Measurements from ENCODE around the gene CLTRN. TPM values are rescaled to one million over a fixed set of nuclear protein-coding genes. Genes with fewer than 3 reads are reported as not detected.
"Not testable (repeated sequence)": the region's sequence is repeated elsewhere in the genome, so short reads cannot be mapped to it uniquely, and the experiment has no call there.

Gene CLTRN
- total RNA-seq, 2 experiments from 2014 or later, result 0.43 TPM; not detected in 1

DNA sequence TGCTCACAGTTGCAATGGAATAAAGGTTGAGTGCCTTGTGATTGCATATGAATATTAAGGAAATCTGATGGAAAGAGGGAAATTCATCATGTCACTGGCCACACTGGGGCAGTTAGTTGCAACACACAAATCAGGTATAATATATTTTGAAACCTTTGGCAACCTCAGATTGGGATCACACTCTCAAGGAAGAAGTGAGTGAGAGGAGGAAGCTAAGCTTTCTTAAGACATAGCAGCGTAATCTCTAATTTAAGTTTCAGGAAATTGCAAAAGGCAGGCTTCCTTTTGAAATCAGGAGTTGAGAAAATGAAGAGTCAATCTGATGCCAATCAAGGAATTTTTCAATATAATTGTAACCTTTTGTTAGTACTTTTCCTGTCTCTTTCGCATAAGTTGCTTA is 12.3 kb upstream of the CLTRN start:
- H3K4me3 Mint-ChIP-seq, result no peak overlapping the region
- H3K4me1 Mint-ChIP-seq, result peaks cover 20% of the 10 kb centered on the region
- DNase-seq (no peak), ATAC-seq (ENCODE audit: low read depth) (no peak)
- H3K9me3 Mint-ChIP-seq, result no peaks in the 10 kb centered on the region
- H3K36me3 Mint-ChIP-seq, result peaks cover 3% of the 10 kb centered on the region
- H3K27me3 Mint-ChIP-seq, result no peaks in the 10 kb centered on the region
- POLR2A ChIA-PET, result no interaction called here
- H3K27ac Mint-ChIP-seq, result no peak overlapping the region

DNA sequence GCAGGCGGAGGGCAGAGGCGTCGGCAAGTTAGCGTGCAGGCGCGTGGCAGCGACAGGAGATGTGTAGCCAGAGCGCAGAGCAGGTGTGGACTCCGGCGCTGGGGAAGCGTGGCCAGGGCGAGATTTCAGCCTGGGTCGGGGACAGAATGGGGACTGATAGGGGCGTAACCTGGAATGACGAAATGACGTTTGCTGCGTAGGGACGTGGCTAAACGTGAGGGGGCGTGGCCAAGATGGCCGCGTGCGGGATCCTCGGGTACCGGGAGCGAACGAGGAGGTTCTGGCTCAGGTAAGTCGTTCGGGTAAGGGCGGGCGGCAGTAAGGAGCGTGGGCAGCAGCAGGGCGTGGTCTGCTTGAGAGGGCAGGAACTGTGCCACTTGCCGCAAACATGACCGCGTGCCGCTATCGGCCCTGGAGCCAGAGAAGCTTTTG is 10.9 kb upstream of the CLTRN start:
- Mint-ChIP-seq H3K27me3 (no peaks in the 10 kb centered on the region), H3K36me3 (peaks cover 3% of the 10 kb centered on the region), H3K27ac (no peak overlapping the region), H3K4me1 (peaks cover 13% of the 10 kb centered on the region), H3K9me3 (no peaks in the 10 kb centered on the region), H3K4me3 (no peak overlapping the region)
- no peak for DNase-seq
- POLR2A ChIA-PET, result interaction anchor here (0.6 to 1.4 kb wide), 4 partner anchors 24 to 179 kb away, joined by 3 to 6 read pairs (median 4); partner anchors contain the start of gene AP1S2
- ATAC-seq (ENCODE audit: low read depth), result peak; percentile 58

DNA sequence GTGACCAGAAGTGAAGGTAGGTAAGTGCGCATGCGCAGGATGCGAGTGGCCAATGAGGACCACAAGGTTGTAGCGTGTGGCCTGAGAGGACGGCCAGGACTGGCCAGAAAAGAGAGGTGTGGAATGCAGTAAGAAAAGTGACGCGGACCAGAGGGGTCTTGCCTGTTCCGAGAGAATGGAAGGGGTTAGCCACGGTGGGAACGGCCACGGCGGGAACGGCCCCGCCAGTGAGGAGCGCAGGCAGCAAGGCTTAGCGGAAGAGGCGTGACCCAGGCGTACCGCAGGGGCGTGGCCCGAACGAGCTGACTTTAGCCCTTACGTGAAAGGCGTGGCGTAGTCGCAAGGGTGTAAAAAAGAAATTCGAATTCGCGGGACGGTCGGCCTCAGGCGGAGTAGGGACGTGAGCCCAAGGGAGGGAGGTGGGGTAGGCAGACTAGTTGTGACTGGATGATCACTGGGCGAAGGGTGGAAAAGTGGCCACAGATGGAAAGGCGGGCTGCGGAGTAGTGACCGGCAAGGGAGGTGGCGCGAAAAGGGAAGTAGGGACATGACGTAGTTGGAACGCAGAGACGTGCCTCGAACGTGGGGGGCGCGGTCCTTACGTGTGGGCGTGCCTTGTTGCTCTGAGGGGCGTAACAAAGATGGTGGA is 10.4 kb upstream of the CLTRN start:
- Mint-ChIP-seq H3K27ac (no peak overlapping the region), H3K4me1 (peaks cover 9% of the 10 kb centered on the region), H3K4me3 (no peak overlapping the region), H3K9me3 (no peaks in the 10 kb centered on the region), H3K36me3 (peaks cover 3% of the 10 kb centered on the region), H3K27me3 (no peaks in the 10 kb centered on the region)
- DNase-seq (peak; percentile 83), ATAC-seq (ENCODE audit: low read depth) (peak; percentile 80)
- POLR2A ChIA-PET, result interaction anchor here (1.0 to 1.4 kb wide), 3 partner anchors 24 to 180 kb away, joined by 3 to 6 read pairs (median 4); partner anchors contain the start of gene AP1S2

DNA sequence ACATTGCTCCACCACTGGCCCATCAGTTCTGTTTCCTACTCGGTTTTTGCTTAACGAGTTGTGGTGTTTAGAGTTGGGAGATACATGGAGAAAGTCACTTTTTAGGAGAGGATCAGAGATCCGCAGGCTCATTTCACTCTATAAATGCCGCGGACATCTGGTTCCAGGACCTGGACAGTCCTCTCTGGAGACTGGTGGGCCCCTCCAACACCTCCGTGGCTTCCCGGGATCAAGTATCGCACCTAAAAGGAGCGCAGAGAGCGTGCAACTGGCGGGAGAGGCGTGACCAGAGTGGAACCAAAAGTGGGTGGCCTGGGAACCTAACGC is 9.9 kb upstream of the CLTRN start:
- Mint-ChIP-seq H3K4me3 (no peak overlapping the region), H3K9me3 (no peaks in the 10 kb centered on the region), H3K36me3 (peaks cover 3% of the 10 kb centered on the region), H3K4me1 (peaks cover 9% of the 10 kb centered on the region), H3K27me3 (no peaks in the 10 kb centered on the region), H3K27ac (no peak overlapping the region)
- POLR2A ChIA-PET, result interaction anchor here (1.0 to 1.2 kb wide), 3 partner anchors 25 to 180 kb away, joined by 3 to 6 read pairs (median 3); partner anchors contain the start of genes AP1S2 and CA5B
- ATAC-seq (ENCODE audit: low read depth), result no peak
- no peak for DNase-seq

DNA sequence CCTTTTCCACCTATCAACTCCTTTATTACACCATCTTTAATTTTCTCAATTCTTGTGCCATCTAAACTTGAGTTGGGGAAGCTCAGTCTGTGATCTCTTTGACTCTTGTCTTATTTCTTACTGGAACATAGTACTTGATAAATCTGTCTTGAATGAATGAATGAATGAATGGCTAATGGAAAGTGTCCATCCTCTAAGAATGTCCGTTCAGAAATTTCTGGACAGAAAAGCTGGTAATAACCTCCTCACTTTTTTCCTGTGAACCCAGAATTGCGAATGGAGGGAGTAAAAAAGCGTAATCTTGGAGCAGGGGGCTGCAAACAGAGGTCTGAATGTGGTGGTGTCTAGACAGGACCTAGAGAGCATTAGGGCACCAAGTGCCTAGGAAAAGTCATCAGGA is 9.4 kb upstream of the CLTRN start:
- Mint-ChIP-seq H3K4me1 (peaks cover 9% of the 10 kb centered on the region), H3K4me3 (no peak overlapping the region), H3K9me3 (no peaks in the 10 kb centered on the region), H3K27ac (no peak overlapping the region), H3K36me3 (peaks cover 3% of the 10 kb centered on the region), H3K27me3 (no peaks in the 10 kb centered on the region)
- POLR2A ChIA-PET, result interaction anchor here (1.2 kb wide), 1 partner anchor 64 kb away, joined by 3 read pairs; the partner anchor contains the start of gene CA5B
- no peak for DNase-seq
- ATAC-seq (ENCODE audit: low read depth), result no peak

DNA sequence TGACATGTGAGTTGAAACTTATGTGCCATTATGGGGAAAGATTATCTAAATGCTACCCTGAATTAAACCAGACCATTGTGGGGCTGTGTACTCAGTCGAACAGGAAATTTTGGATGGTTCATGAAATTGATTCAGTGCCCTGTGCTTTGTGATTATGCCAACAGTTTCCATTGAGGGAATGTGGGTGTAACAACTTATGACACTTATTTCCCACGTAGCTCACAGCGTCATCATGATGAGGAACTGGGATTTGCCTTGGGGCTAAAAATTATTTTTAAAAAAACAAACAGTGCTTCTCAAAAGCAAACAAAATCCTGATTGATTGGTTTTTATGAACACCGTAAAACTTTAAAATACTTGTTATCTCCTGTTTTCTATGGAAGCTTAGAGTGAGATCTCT is 8.3 kb upstream of the CLTRN start:
- no peak for ATAC-seq (ENCODE audit: low read depth)
- POLR2A ChIA-PET, result no interaction called here
- Mint-ChIP-seq H3K9me3 (no peaks in the 10 kb centered on the region), H3K4me1 (peaks cover 7% of the 10 kb centered on the region), H3K27ac (no peak overlapping the region), H3K36me3 (no peaks in the 10 kb centered on the region), H3K27me3 (no peaks in the 10 kb centered on the region), H3K4me3 (no peak overlapping the region)
- DNase-seq, result no peak

DNA sequence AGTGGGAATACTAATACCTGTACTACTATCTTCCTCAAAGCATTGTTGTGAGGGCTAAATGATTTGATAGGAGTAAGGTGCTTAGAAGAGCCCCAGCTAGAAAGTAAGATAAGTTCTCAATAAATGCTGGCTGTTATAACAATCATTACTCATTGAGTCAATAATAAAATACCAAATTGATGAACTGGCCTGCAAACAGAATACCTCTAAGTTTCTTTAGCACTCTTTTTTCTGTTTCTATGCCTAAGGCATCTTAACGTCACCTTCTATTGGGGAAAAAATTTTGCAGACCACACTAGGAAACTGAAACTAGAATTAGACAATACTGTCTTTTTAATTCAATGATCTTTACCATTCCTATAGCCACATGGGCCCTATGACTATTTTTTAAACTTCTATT is 1.2 kb downstream of the CLTRN start:
- H3K4me1 Mint-ChIP-seq, result no peaks in the 10 kb centered on the region
- H3K9me3 Mint-ChIP-seq, result no peaks in the 10 kb centered on the region
- no peak for DNase-seq
- no peak overlapping the region for H3K27ac Mint-ChIP-seq
- H3K36me3 Mint-ChIP-seq, result no peaks in the 10 kb centered on the region
- POLR2A ChIA-PET, result no interaction called here
- peaks cover 7% of the 10 kb centered on the region for H3K27me3 Mint-ChIP-seq
- no peak overlapping the region for H3K4me3 Mint-ChIP-seq
- ATAC-seq (ENCODE audit: low read depth), result no peak

DNA sequence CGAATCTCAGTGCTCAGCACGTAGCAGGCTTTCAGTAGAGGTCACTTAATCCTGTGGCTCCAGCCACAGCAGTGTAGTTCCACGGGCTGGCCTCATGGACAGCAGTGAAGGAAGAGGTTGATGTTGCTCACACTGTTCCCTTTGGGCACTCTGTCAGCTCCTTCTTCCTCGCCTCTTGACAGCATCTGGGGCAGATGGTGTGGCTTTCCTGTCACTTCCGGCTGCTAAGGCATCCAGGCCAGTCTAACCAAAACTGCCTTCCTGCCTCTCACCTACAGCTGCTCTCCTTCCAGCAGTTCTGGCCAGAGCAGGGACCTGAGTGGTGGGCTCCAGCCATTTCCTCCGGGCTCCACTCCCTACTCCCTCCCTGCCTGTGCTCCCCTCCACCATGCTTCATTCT is 9.8 kb downstream of the CLTRN start:
- peak; percentile 50 for ATAC-seq (ENCODE audit: low read depth)
- H3K27me3 Mint-ChIP-seq, H3K36me3 Mint-ChIP-seq, H3K4me3 Mint-ChIP-seq, H3K27ac Mint-ChIP-seq, H3K9me3 Mint-ChIP-seq, DNase-seq, POLR2A ChIA-PET, H3K4me1 Mint-ChIP-seq: not testable (repeated sequence)

DNA sequence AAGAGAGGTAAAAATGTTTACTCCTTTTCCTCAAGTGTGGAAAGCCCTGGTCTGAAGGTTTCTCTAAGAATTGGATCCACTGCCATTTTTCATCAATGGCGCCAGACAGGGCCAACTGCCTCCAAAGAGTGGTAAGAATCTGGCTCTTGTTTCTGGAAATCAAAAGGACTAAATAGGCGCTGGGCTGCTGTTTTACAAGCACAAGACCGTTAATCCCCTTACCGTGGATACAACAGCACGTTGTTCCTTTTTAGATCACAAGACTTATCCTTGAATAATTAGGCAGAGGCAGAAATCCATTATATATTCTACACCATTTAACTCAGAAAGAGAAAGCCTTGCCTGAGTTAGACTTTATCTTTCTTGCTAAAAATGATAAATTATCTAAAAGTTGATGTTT is 10.6 kb downstream of the CLTRN start:
- Mint-ChIP-seq H3K9me3 (no peaks in the 10 kb centered on the region), H3K27ac (no peak overlapping the region), H3K4me3 (no peak overlapping the region), H3K36me3 (no peaks in the 10 kb centered on the region), H3K27me3 (no peaks in the 10 kb centered on the region), H3K4me1 (no peaks in the 10 kb centered on the region)
- DNase-seq (no peak), ATAC-seq (ENCODE audit: low read depth) (no peak)
- POLR2A ChIA-PET, result no interaction called here

DNA sequence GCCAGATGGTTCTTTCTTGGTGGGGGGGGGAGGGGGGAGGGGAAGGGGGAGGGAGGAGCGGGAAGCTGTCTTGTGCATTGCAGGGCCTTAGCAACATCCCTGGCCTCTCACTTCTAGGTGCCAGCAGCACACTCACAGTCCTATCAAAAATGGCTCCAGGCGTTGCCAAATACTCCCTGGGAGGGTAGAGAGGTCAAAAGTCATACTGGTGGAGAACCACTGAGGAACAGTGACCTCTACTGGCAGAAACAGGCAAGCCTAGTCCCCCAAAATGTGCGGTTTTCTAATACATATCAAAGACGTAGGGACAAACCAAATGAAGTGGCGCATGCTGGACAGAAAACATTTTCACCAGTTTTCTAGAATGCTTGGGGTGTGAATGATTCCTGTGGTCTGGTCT is 17.1 kb downstream of the CLTRN start:
- H3K9me3 Mint-ChIP-seq, H3K27ac Mint-ChIP-seq, H3K36me3 Mint-ChIP-seq, H3K4me3 Mint-ChIP-seq, POLR2A ChIA-PET, DNase-seq, H3K4me1 Mint-ChIP-seq, H3K27me3 Mint-ChIP-seq: not testable (repeated sequence)
- peak; percentile 45 for ATAC-seq (ENCODE audit: low read depth)

DNA sequence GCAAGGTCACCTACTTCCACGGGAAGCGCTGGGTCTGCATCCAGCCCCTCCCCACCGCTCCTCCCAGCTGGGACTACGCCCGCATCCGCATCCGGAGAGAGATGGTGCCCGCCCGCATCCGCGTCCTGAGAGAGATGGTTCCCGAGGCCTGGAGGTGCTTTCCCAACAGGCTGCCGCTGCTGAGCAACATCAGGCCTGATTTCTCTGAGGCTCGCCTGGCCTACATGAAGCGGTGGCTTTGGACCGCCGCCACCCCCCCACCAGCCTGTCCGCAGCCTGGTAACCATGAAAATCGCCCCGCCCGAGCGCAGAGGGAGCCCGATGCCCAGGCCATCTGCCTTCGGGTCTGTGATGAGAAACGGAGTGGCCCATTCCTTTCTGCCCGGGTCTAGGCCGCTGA is 18.1 kb downstream of the CLTRN start:
- peaks cover 5% of the 10 kb centered on the region for H3K4me1 Mint-ChIP-seq
- DNase-seq (no peak), ATAC-seq (ENCODE audit: low read depth) (no peak)
- H3K36me3 Mint-ChIP-seq, result no peaks in the 10 kb centered on the region
- no peak overlapping the region for H3K27ac Mint-ChIP-seq
- POLR2A ChIA-PET, result no interaction called here
- no peak overlapping the region for H3K4me3 Mint-ChIP-seq
- H3K9me3 Mint-ChIP-seq, result no peaks in the 10 kb centered on the region
- no peaks in the 10 kb centered on the region for H3K27me3 Mint-ChIP-seq

DNA sequence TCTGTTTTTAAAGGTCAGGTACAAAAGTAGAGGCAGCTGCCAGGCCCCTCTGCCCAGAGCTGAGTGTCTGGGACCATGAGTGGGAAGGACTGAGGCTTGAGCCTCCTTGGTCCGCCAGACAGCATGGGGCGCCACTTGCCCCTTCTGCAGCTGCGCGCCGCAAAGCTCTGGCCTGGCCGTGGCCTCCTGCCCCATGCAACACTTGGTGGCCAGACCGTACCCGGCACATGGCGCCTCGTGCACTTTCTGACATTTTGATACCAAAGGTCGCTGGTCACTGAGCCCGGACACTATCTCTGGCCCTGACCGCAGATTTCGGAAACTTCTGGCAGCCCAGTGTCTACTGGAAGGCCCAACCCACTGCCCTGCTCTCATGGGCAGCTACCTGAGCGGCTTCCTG is 18.6 kb downstream of the CLTRN start:
- ATAC-seq (ENCODE audit: low read depth) (no peak), DNase-seq (no peak)
- H3K4me1 Mint-ChIP-seq, result peaks cover 5% of the 10 kb centered on the region
- no peaks in the 10 kb centered on the region for H3K27me3 Mint-ChIP-seq
- no peak overlapping the region for H3K4me3 Mint-ChIP-seq
- H3K27ac Mint-ChIP-seq, result no peak overlapping the region
- no peaks in the 10 kb centered on the region for H3K36me3 Mint-ChIP-seq
- no peaks in the 10 kb centered on the region for H3K9me3 Mint-ChIP-seq
- POLR2A ChIA-PET, result no interaction called here

DNA sequence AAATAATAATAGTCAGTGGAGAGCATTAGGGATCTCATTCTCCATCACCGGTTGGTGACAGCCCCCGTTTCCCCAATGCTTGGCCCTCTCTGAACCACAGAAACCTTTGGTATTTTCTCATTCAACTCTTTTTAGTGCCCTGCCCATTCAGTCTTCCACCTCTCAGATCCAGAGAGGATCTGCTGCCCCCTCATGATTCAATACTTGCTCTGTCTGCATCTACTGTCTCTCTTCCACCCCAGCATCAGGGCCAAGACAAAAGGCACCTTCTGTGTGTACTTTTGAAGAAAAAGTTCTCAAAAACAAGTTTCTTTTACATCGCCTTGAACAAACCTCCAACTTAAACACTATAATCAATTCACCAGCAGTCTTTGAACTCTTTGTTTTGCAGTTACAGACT is 19.3 kb downstream of the CLTRN start:
- Mint-ChIP-seq H3K4me1 (peaks cover 5% of the 10 kb centered on the region), H3K9me3 (no peaks in the 10 kb centered on the region), H3K27ac (no peak overlapping the region), H3K27me3 (no peaks in the 10 kb centered on the region), H3K36me3 (no peaks in the 10 kb centered on the region), H3K4me3 (no peak overlapping the region)
- DNase-seq (no peak), ATAC-seq (ENCODE audit: low read depth) (no peak)
- POLR2A ChIA-PET, result no interaction called here

DNA sequence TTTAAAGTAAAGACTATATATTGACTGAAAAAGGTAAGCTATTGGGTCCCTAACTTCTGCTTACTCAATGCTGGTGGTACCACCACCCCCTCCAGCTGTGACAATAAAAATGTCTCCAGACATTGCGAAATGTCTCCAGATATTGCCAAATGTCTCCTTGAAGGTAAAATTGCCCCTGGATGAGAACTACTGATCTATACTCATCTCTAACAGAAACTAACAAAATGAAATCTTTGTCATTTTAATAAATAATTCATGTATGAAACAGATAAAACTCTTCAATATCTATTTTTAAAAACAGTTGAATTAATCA is 20.1 kb downstream of the CLTRN start:
- no peak for DNase-seq
- POLR2A ChIA-PET, result no interaction called here

More for the DNA sequence above, 20.1 kb downstream of the CLTRN start:
- H3K27ac Mint-ChIP-seq, result no peak overlapping the region
- no peak overlapping the region for H3K4me3 Mint-ChIP-seq
- H3K27me3 Mint-ChIP-seq, result no peaks in the 10 kb centered on the region
- peaks cover 5% of the 10 kb centered on the region for H3K4me1 Mint-ChIP-seq
- H3K9me3 Mint-ChIP-seq, result no peaks in the 10 kb centered on the region
- H3K36me3 Mint-ChIP-seq, result no peaks in the 10 kb centered on the region
- ATAC-seq (ENCODE audit: low read depth), result no peak

Data from activated naive CD8-positive, alpha-beta T cell treated with anti-CD3 and anti-CD28 coated beads, Interleukin-2, amount 10 ng/mL, durations not matched to agents 7 days and 5 days (primary cell).